ENCODE data around the gene PLPPR3. TPM values are rescaled to one million over a fixed set of nuclear protein-coding genes. Genes with fewer than 3 reads are reported as not detected.

Gene PLPPR3
- total and polyA plus RNA-seq, 2 donors from 2014 or later: not detected

DNA sequence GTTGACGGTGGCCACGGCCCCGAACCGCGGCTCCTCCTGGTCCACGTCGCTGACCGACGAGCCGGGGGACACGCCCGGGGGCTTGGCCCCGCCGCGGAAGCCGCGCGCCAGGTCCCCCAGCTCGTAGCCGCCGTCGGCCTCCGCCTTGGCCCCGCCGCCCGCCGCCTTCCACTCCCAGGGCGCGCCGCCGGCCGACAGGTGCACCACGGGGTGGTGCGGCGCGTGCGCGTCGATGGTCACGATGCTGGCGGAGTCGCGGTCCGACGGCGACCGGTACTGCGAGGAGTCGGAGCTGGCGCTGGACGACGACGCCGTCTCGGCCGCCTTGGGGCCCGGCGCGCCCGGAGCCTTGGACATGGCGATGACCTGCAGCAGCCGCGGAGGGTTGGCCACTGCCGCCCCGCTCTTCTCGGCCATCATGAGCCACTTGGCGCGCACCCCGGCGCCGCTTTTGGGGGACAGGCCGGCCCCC is 9.0 kb downstream of the PLPPR3 start:
- DNase-seq: peak in 1 of 5 donors; percentile 76
- H3K4me3 ChIP-seq (ENCODE audit: low read length in 3 of 3): no peak overlapping the region
- no peak overlapping the region for H3K27ac ChIP-seq (ENCODE audit: low read depth in 2 of 2, low read length in 2 of 2)
- H3K4me1 ChIP-seq (ENCODE audit: control insufficient read depth in 2 of 3, insufficient read depth in 2 of 3, low read depth in 1 of 3, low read length in 3 of 3): no peaks in the 10 kb centered on the region
- intact Hi-C loops (cut with DNase I): no loop called here
- H3K9me3 ChIP-seq (ENCODE audit: control insufficient read depth in 2 of 3, insufficient read depth in 1 of 3, low read length in 3 of 3): no peaks in the 10 kb centered on the region
- H3K27me3 ChIP-seq (ENCODE audit: control insufficient read depth, insufficient read depth, low read length): no peaks in the 10 kb centered on the region
- no peak overlapping the region for H3K9ac ChIP-seq (ENCODE audit: low read length in 3 of 3)
- TF ChIP-seq, protein P1, sequence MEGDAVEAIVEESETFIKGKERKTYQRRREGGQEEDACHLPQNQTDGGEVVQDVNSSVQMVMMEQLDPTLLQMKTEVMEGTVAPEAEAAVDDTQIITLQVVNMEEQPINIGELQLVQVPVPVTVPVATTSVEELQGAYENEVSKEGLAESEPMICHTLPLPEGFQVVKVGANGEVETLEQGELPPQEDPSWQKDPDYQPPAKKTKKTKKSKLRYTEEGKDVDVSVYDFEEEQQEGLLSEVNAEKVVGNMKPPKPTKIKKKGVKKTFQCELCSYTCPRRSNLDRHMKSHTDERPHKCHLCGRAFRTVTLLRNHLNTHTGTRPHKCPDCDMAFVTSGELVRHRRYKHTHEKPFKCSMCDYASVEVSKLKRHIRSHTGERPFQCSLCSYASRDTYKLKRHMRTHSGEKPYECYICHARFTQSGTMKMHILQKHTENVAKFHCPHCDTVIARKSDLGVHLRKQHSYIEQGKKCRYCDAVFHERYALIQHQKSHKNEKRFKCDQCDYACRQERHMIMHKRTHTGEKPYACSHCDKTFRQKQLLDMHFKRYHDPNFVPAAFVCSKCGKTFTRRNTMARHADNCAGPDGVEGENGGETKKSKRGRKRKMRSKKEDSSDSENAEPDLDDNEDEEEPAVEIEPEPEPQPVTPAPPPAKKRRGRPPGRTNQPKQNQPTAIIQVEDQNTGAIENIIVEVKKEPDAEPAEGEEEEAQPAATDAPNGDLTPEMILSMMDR (IDR thresholded peaks at IDR 0.05; ENCODE audit: borderline replicate concordance, extremely low read depth, insufficient read depth): no peak
- peaks cover 5 to 21% (median 6%) of the 10 kb centered on the region in 3 donors for H3K36me3 ChIP-seq (ENCODE audit: control insufficient read depth in 2 of 3, insufficient read depth in 3 of 3, low read length in 3 of 3)
- no peak for FAIRE-seq

DNA sequence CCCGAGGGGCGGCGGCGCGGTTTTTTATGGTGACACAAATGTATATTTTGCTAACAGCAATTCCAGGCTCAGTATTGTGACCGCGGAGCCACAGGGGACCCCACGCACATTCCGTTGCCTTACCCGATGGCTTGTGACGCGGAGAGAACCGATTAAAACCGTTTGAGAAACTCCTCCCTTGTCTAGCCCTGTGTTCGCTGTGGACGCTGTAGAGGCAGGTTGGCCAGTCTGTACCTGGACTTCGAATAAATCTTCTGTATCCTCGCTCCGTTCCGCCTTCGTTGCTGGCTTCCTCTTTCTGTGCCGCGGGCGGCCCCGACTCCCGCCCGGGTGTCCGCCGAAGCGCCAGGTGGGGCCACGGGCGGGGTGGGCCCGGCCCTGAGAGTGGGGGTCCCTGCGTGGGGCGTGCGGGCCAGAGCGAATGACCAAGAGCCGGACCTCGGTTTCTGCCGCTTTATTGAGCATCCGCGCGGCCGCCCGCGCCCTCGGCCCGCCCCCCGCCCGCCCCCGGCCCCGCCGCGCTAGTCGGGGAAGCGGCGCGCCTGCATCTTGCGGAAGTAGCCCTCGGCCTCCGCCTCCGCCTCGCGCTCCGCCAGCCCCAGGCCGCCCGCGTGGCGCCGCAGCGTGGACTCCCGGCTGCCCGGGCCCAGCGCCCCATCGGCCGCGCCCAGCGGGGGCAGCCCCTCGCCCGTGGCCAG is 9.6 kb downstream of the PLPPR3 start:
- H3K4me3 ChIP-seq (ENCODE audit: low read length in 3 of 3): no peak overlapping the region
- H3K9me3 ChIP-seq (ENCODE audit: control insufficient read depth in 2 of 3, insufficient read depth in 1 of 3, low read length in 3 of 3): no peaks in the 10 kb centered on the region
- H3K27me3 ChIP-seq (ENCODE audit: control insufficient read depth, insufficient read depth, low read length): no peaks in the 10 kb centered on the region
- H3K9ac ChIP-seq (ENCODE audit: low read length in 3 of 3): no peak overlapping the region
- TF ChIP-seq, protein P1 (IDR thresholded peaks at IDR 0.05; ENCODE audit: borderline replicate concordance, extremely low read depth, insufficient read depth): no peak
- no peaks in the 10 kb centered on the region for H3K4me1 ChIP-seq (ENCODE audit: control insufficient read depth in 2 of 3, insufficient read depth in 2 of 3, low read depth in 1 of 3, low read length in 3 of 3)
- intact Hi-C loops (cut with DNase I): no loop called here
- peaks cover 7 to 27% (median 10%) of the 10 kb centered on the region in 3 donors for H3K36me3 ChIP-seq (ENCODE audit: control insufficient read depth in 2 of 3, insufficient read depth in 3 of 3, low read length in 3 of 3)
- DNase-seq (peak in 2 of 5 donors; percentile 62 to 73), FAIRE-seq (no peak)
- H3K27ac ChIP-seq (ENCODE audit: low read depth in 2 of 2, low read length in 2 of 2): no peak overlapping the region

DNA sequence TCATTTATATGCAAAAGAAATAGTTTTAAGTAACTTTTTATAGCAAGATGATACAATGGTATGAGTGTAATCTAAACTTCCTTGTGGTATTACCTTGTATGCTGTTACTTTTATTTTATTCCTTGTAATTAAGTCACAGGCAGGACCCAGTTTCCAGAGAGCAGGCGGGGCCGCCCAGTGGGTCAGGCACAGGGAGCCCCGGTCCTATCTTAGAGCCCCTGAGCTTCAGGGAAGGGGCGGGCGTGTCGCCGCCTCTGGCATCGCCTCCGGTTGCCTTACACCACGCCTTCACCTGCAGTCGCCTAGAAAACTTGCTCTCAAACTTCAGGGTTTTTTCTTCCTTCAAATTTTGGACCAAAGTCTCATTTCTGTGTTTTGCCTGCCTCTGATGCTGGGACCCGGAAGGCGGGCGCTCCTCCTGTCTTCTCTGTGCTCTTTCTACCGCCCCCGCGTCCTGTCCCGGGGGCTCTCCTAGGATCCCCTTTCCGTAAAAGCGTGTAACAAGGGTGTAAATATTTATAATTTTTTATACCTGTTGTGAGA is 10.2 kb downstream of the PLPPR3 start:
- H3K36me3 ChIP-seq (ENCODE audit: control insufficient read depth in 2 of 3, insufficient read depth in 3 of 3, low read length in 3 of 3): peaks cover 7 to 33% (median 13%) of the 10 kb centered on the region in 3 donors
- H3K27ac ChIP-seq (ENCODE audit: low read depth in 2 of 2, low read length in 2 of 2): no peak overlapping the region
- no peaks in the 10 kb centered on the region for H3K9me3 ChIP-seq (ENCODE audit: control insufficient read depth in 2 of 3, insufficient read depth in 1 of 3, low read length in 3 of 3)
- no peak for FAIRE-seq
- DNase-seq: no peak
- H3K4me1 ChIP-seq (ENCODE audit: control insufficient read depth in 2 of 3, insufficient read depth in 2 of 3, low read depth in 1 of 3, low read length in 3 of 3): no peaks in the 10 kb centered on the region
- TF ChIP-seq, protein P1 (IDR thresholded peaks at IDR 0.05; ENCODE audit: borderline replicate concordance, extremely low read depth, insufficient read depth): no peak
- no peak overlapping the region for H3K9ac ChIP-seq (ENCODE audit: low read length in 3 of 3)
- H3K27me3 ChIP-seq (ENCODE audit: control insufficient read depth, insufficient read depth, low read length): no peaks in the 10 kb centered on the region
- intact Hi-C loops (cut with DNase I): no loop called here
- H3K4me3 ChIP-seq (ENCODE audit: low read length in 3 of 3): no peak overlapping the region

All from kidney (tissue), 14 donors.